HepG2 (cell line): ENCODE results near the gene COBL.

Experiments
- ADNP ChIP-seq: sonication (generic); formaldehyde crosslinking; IDR thresholded peaks from 2 replicates; pipeline ENCODE4 v1.4.0; 2020; ENCODE audit warnings: missing genetic modification reagents
- ZNF350 ChIP-seq: sonication (generic); formaldehyde crosslinking; IDR thresholded peaks from 2 replicates; pipeline ENCODE4 v1.4.0; 2020; ENCODE audit warnings: mild to moderate bottlenecking, low read depth, missing genetic modification reagents, borderline replicate concordance

DNA sequence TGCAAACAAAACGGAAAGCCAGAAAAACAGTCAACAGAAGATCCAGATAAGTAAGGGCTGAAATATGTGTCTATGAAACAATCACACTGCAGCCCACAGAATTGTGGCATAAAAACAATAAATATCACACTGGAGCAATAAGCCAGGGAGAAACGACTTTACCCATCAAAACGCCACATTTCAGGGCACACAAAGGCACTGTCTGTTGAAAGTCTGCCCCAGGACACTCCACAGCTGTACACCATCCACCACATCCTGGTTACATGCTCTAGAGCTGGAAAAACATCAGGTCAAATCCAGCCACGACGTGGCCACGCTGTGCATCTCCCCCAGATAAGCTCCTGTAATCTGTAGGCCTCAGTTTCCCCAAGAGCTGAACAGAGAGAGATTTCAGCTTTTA, 88.7 kb downstream of the COBL start:
- TF ChIP-seq ADNP (CRISPR knock-in tag), result no peak
- no peak for TF ChIP-seq ZNF350
